Measurements from ENCODE around the gene COX14.

COX14 gene

GRCh38 chr12:50100561-50100960, 11.5 kb upstream of the COX14 start:
- Mint-ChIP-seq H3K4me3 (no peak overlapping the region), H3K9me3 (no peaks in the 10 kb centered on the region), H3K27me3 (no peaks in the 10 kb centered on the region), H3K4me1 (peaks cover 3% of the 10 kb centered on the region), H3K36me3 (peaks cover 14% of the 10 kb centered on the region), H3K27ac (no peak overlapping the region)

- Mint-ChIP-seq H3K4me3 (no peak overlapping the region), H3K36me3 (peaks cover 8% of the 10 kb centered on the region), H3K9me3 (no peaks in the 10 kb centered on the region), H3K4me1 (peaks cover 3% of the 10 kb centered on the region), H3K27ac (peak overlapping the region; percentile 23), H3K27me3 (no peaks in the 10 kb centered on the region)
Measured at GRCh38 chr12:50101663-50102062, 10.4 kb upstream of the COX14 start.

- Mint-ChIP-seq H3K4me1 (peaks cover 3% of the 10 kb centered on the region), H3K27ac (no peak overlapping the region), H3K36me3 (peaks cover 6% of the 10 kb centered on the region), H3K4me3 (no peak overlapping the region), H3K27me3 (no peaks in the 10 kb centered on the region), H3K9me3 (no peaks in the 10 kb centered on the region)
Measured at GRCh38 chr12:50102131-50102531, 9.9 kb upstream of the COX14 start.

- Mint-ChIP-seq H3K9me3 (no peaks in the 10 kb centered on the region), H3K27me3 (no peaks in the 10 kb centered on the region), H3K4me3 (no peak overlapping the region), H3K4me1 (peaks cover 3% of the 10 kb centered on the region), H3K27ac (no peak overlapping the region), H3K36me3 (peaks cover 5% of the 10 kb centered on the region)
Measured at GRCh38 chr12:50102646-50103309, 9.3 kb upstream of the COX14 start.

GRCh38 chr12:50103351-50103750, 8.7 kb upstream of the COX14 start:
- Mint-ChIP-seq H3K27me3 (no peaks in the 10 kb centered on the region), H3K9me3 (no peaks in the 10 kb centered on the region), H3K4me1 (peaks cover 3% of the 10 kb centered on the region), H3K36me3 (peaks cover 4% of the 10 kb centered on the region), H3K27ac (no peak overlapping the region), H3K4me3 (no peak overlapping the region)

GRCh38 chr12:50103767-50104321, 8.2 kb upstream of the COX14 start, which contains the start of gene GPD1:
TSS of gene GPD1 (plus strand) at chr12:50104008. CDS start at chr12:50104051, 43 bp downstream.
- peaks cover 4% of the 10 kb centered on the region for H3K36me3 Mint-ChIP-seq
- H3K27ac Mint-ChIP-seq = no peak within 1 kb of the TSS
- H3K4me1 Mint-ChIP-seq = peaks cover 3% of the 10 kb centered on the region
- no peaks in the 10 kb centered on the region for H3K9me3 Mint-ChIP-seq
- no peak within 1 kb of the TSS for H3K4me3 Mint-ChIP-seq
- no peaks in the 10 kb centered on the region for H3K27me3 Mint-ChIP-seq

GRCh38 chr12:50104417-50105366, 7.3 kb upstream of the COX14 start:
- Mint-ChIP-seq H3K27ac (no peak overlapping the region), H3K27me3 (no peaks in the 10 kb centered on the region), H3K36me3 (peaks cover 4% of the 10 kb centered on the region), H3K4me3 (no peak overlapping the region), H3K9me3 (no peaks in the 10 kb centered on the region), H3K4me1 (peaks cover 3% of the 10 kb centered on the region)

GRCh38 chr12:50105913-50106450, 6.1 kb upstream of the COX14 start:
- peaks cover 3% of the 10 kb centered on the region for H3K4me1 Mint-ChIP-seq
- no peaks in the 10 kb centered on the region for H3K36me3 Mint-ChIP-seq
- no peaks in the 10 kb centered on the region for H3K9me3 Mint-ChIP-seq
- H3K27me3 Mint-ChIP-seq = no peaks in the 10 kb centered on the region
- no peak overlapping the region for H3K4me3 Mint-ChIP-seq
- no peak overlapping the region for H3K27ac Mint-ChIP-seq

- no peaks in the 10 kb centered on the region for H3K9me3 Mint-ChIP-seq
- H3K4me1 Mint-ChIP-seq = peaks cover 10% of the 10 kb centered on the region
- no peaks in the 10 kb centered on the region for H3K36me3 Mint-ChIP-seq
- H3K27me3 Mint-ChIP-seq = no peaks in the 10 kb centered on the region
- no peak overlapping the region for H3K4me3 Mint-ChIP-seq
- no peak overlapping the region for H3K27ac Mint-ChIP-seq
Measured at GRCh38 chr12:50106907-50107306, 5.1 kb upstream of the COX14 start.

- Mint-ChIP-seq H3K4me3 (no peak overlapping the region), H3K27me3 (no peaks in the 10 kb centered on the region), H3K27ac (no peak overlapping the region), H3K4me1 (peaks cover 13% of the 10 kb centered on the region), H3K9me3 (no peaks in the 10 kb centered on the region), H3K36me3 (no peaks in the 10 kb centered on the region)
Measured at GRCh38 chr12:50107416-50108268, 4.4 kb upstream of the COX14 start.

GRCh38 chr12:50109319-50109718, 2.7 kb upstream of the COX14 start:
- no peaks in the 10 kb centered on the region for H3K9me3 Mint-ChIP-seq
- no peak overlapping the region for H3K27ac Mint-ChIP-seq
- peaks cover 20% of the 10 kb centered on the region for H3K4me1 Mint-ChIP-seq
- H3K36me3 Mint-ChIP-seq = no peaks in the 10 kb centered on the region
- H3K27me3 Mint-ChIP-seq = no peaks in the 10 kb centered on the region
- no peak overlapping the region for H3K4me3 Mint-ChIP-seq

GRCh38 chr12:50110127-50110761, 1.8 kb upstream of the COX14 start:
- no peaks in the 10 kb centered on the region for H3K27me3 Mint-ChIP-seq
- peak overlapping the region; percentile 30 for H3K27ac Mint-ChIP-seq
- H3K36me3 Mint-ChIP-seq = peaks cover 2% of the 10 kb centered on the region
- H3K4me1 Mint-ChIP-seq = peaks cover 23% of the 10 kb centered on the region
- H3K9me3 Mint-ChIP-seq = no peaks in the 10 kb centered on the region
- no peak overlapping the region for H3K4me3 Mint-ChIP-seq

GRCh38 chr12:50110762-50111351, 1.2 kb upstream of the COX14 start:
- H3K27me3 Mint-ChIP-seq = no peaks in the 10 kb centered on the region
- H3K27ac Mint-ChIP-seq = peak overlapping the region; percentile 30
- peak overlapping the region; percentile 98 for H3K4me3 Mint-ChIP-seq
- H3K36me3 Mint-ChIP-seq = peaks cover 4% of the 10 kb centered on the region
- H3K9me3 Mint-ChIP-seq = no peaks in the 10 kb centered on the region
- peaks cover 29% of the 10 kb centered on the region for H3K4me1 Mint-ChIP-seq

GRCh38 chr12:50111395-50111692, 692 bp upstream of the COX14 start:
- H3K27me3 Mint-ChIP-seq = no peaks in the 10 kb centered on the region
- H3K4me3 Mint-ChIP-seq = peak overlapping the region; percentile 98
- H3K4me1 Mint-ChIP-seq = peaks cover 33% of the 10 kb centered on the region
- H3K27ac Mint-ChIP-seq = peak overlapping the region; percentile 99
- no peaks in the 10 kb centered on the region for H3K9me3 Mint-ChIP-seq
- peaks cover 5% of the 10 kb centered on the region for H3K36me3 Mint-ChIP-seq

Data from activated naive CD4-positive, alpha-beta T cell treated with anti-CD3 and anti-CD28 coated beads, Interleukin-2, amount 50 U/mL, for 24 hours (primary cell).